Kidney (tissue), 14 donors: Measurements from ENCODE around the gene PTPRG. TPM values are rescaled to one million over a fixed set of nuclear protein-coding genes. Genes with fewer than 3 reads are reported as not detected.
A peak's percentile ranks its signal among the peaks of the same experiment; 100 is the strongest.

ENCODE experiments used
- DNase-seq, 5 donors: peaks; one replicate each; pipeline ENCODE4 v3.0.0-alpha.2; 2013 to 2020
- FAIRE-seq: peaks from 2 replicates; lab custom pipeline; 2012; peaks lifted over from hg19 to GRCh38; lab: Jason Lieb, UNC
- H3K27ac ChIP-seq, 2 donors: one replicate each; pipeline ENCODE4 v1.7.0; 2013; ENCODE audit warnings: low read depth in 2 of 2, low read length in 2 of 2, inconsistent platforms in 1 of 2
- H3K27me3 ChIP-seq: one replicate; pipeline ENCODE4 v1.7.1; 2013; ENCODE audit warnings: low read length, inconsistent platforms; ENCODE audit not compliant: control insufficient read depth, insufficient read depth
- H3K36me3 ChIP-seq, 3 donors: one replicate each; pipeline versions ENCODE4 v1.7.0 to v1.7.1; 2013; ENCODE audit warnings: low read length in 3 of 3, control low read depth in 1 of 3, inconsistent platforms in 1 of 3; ENCODE audit not compliant: insufficient read depth in 3 of 3, control insufficient read depth in 2 of 3
- H3K4me1 ChIP-seq, 3 donors: one replicate each; pipeline versions ENCODE4 v1.7.0 to v1.7.1; 2013; ENCODE audit warnings: low read length in 3 of 3, inconsistent platforms in 1 of 3, low read depth in 1 of 3; ENCODE audit not compliant: control insufficient read depth in 2 of 3, insufficient read depth in 2 of 3
- H3K4me3 ChIP-seq, 3 donors: one replicate each; pipeline versions ENCODE4 v1.7.0 to v1.8.1; 2013; ENCODE audit warnings: low read length in 3 of 3, control low read depth in 1 of 3, inconsistent platforms in 1 of 3
- H3K9ac ChIP-seq, 3 donors: one replicate each; pipeline versions ENCODE4 v1.7.0 to v1.7.1; 2013; ENCODE audit warnings: low read length in 3 of 3, control low read depth in 1 of 3, inconsistent platforms in 1 of 3
- H3K9me3 ChIP-seq, 3 donors: one replicate each; pipeline versions ENCODE4 v1.7.0 to v1.7.1; 2013; ENCODE audit warnings: low read length in 3 of 3, control low read depth in 1 of 3, inconsistent platforms in 1 of 3; ENCODE audit not compliant: control insufficient read depth in 2 of 3, insufficient read depth in 1 of 3
- CTCF ChIP-seq: IDR thresholded peaks from 3 replicates; pipeline ENCODE4 v1.5.1; 2012; ENCODE audit warnings: mild to moderate bottlenecking, moderate library complexity, borderline replicate concordance; ENCODE audit not compliant: insufficient read depth; ENCODE audit errors: extremely low read depth
- intact Hi-C: fragments of 100-400 bp; cut with DNase I; formaldehyde crosslinking; loops from one replicate; pipeline ENCODE4 v1.11.1; 2022
- polyA plus RNA-seq: library from polyadenylated mRNA; stranded (reverse); fragments of 350-450 nt; fragmentation: Illumina TruSeq; extraction: RNeasy Lipid Tissue Mini Kit (QIAGEN cat#74804); gene quantifications from one replicate; pipeline ENCODE4 v1.2.3, GENCODE V29; 2014; ENCODE audit warnings: low read depth, low replicate concordance; ENCODE audit not compliant: insufficient read depth
- total RNA-seq: library from RNA; stranded (reverse); fragmentation: NEBNext Ultra II Directional; extraction: Animal tissue kit (Norgen Biotek cat#: 25700); gene quantifications from one replicate; pipeline ENCODE4 v1.2.1, GENCODE V29; 2021
- donor health status: control.
- donor health status: control.
- donor health status: control.
- donor health status: control.
- donor health status: control.
- donor health status: DM: yes; HTN: yes; CAD: no.
- donor health status: Normal renal cell carcinoma (clear cell type).

The PTPRG gene
- total and polyA plus RNA-seq, 2 donors from 2014 or later = 9.2 to 154 TPM

- Histone ChIP-seq H3K9ac (no peak overlapping the region), H3K27ac (no peak overlapping the region), H3K4me3 (no peak overlapping the region), H3K36me3 (no peaks in the 10 kb centered on the region), H3K4me1 (peaks cover 4 to 34% (median 10%) of the 10 kb centered on the region in 3 donors), H3K27me3 (no peaks in the 10 kb centered on the region), H3K9me3 (no peaks in the 10 kb centered on the region)
- no peak for DNase-seq
- intact Hi-C loops = no loop called here
- no peak for FAIRE-seq
- no peak for TF ChIP-seq CTCF
Measured at GRCh38 chr3:61876797-61877196, 315.4 kb downstream of the PTPRG start.

- DNase-seq = peak in 2 of 5 donors; percentile 65 to 66
- H3K4me3 ChIP-seq = peak overlapping the region in 2 of 3 donors; percentile 1 to 20
- intact Hi-C loops = no loop called here
- H3K27ac ChIP-seq = peak overlapping the region in 1 of 2 donors; percentile 28
- H3K27me3 ChIP-seq = no peaks in the 10 kb centered on the region
- no peaks in the 10 kb centered on the region for H3K9me3 ChIP-seq
- no peaks in the 10 kb centered on the region for H3K36me3 ChIP-seq
- FAIRE-seq = peak; percentile 72
- TF ChIP-seq CTCF = peak; percentile 13
- H3K9ac ChIP-seq = no peak overlapping the region
- H3K4me1 ChIP-seq = peaks cover 4 to 30% (median 10%) of the 10 kb centered on the region in 3 donors
Measured at GRCh38 chr3:61877359-61878138, 316.2 kb downstream of the PTPRG start.

GRCh38 chr3:61882253-61882652, 320.9 kb downstream of the PTPRG start:
- no peak for DNase-seq
- no peaks in the 10 kb centered on the region for H3K27me3 ChIP-seq
- FAIRE-seq = no peak
- H3K4me3 ChIP-seq = no peak overlapping the region
- H3K36me3 ChIP-seq = no peaks in the 10 kb centered on the region
- H3K27ac ChIP-seq = no peak overlapping the region
- TF ChIP-seq CTCF = no peak
- no peaks in the 10 kb centered on the region for H3K9me3 ChIP-seq
- intact Hi-C loops = no loop called here
- H3K9ac ChIP-seq = no peak overlapping the region
- peaks cover 3 to 17% (median 4%) of the 10 kb centered on the region in 3 donors for H3K4me1 ChIP-seq
